NT2/D1 (cell line): ENCODE measurements around the gene COX6A2.
A peak's percentile ranks its signal among the peaks of the same experiment; 100 is the strongest.

ENCODE experiments used
- DNase-seq: peaks from one replicate; pipeline ENCODE4 v3.0.0-alpha.2; 2011; ENCODE audit warnings: low read depth, low spot score
- H3K27me3 ChIP-seq: 2 replicates; pipeline ENCODE4 v1.6.0; 2011; ENCODE audit warnings: mild to moderate bottlenecking; ENCODE audit not compliant: insufficient read length, insufficient read depth
- H3K36me3 ChIP-seq: 2 replicates; pipeline ENCODE4 v1.6.1; 2011; ENCODE audit warnings: mild to moderate bottlenecking, low read length, mixed read lengths; ENCODE audit not compliant: insufficient read depth, insufficient read length
- H3K4me1 ChIP-seq: 2 replicates; pipeline ENCODE4 v1.5.1; 2011; ENCODE audit not compliant: insufficient read depth, insufficient read length
- H3K4me3 ChIP-seq: 2 replicates; pipeline ENCODE4 v1.5.1; 2011; ENCODE audit warnings: low read depth; ENCODE audit not compliant: insufficient read length
- H3K9ac ChIP-seq: 2 replicates; pipeline ENCODE4 v1.6.0; 2011; ENCODE audit warnings: low read depth; ENCODE audit not compliant: insufficient read length
- H3K9me3 ChIP-seq: 2 replicates; pipeline ENCODE4 v1.5.1; 2011; ENCODE audit warnings: mild to moderate bottlenecking, low read length; ENCODE audit not compliant: insufficient read depth
- SUZ12 ChIP-seq: IDR thresholded peaks from 2 replicates; pipeline ENCODE4 v1.6.1; 2011; ENCODE audit not compliant: insufficient read length, insufficient read depth; ENCODE audit errors: extremely low read depth
- YY1 ChIP-seq: IDR thresholded peaks from 2 replicates; pipeline ENCODE4 v1.6.1; 2011; ENCODE audit not compliant: insufficient read length, insufficient read depth
- ZNF274 ChIP-seq: IDR thresholded peaks from 2 replicates; pipeline ENCODE4 v1.6.1; 2011; ENCODE audit warnings: mild to moderate bottlenecking, low read depth, low read length

Gene COX6A2

DNA sequence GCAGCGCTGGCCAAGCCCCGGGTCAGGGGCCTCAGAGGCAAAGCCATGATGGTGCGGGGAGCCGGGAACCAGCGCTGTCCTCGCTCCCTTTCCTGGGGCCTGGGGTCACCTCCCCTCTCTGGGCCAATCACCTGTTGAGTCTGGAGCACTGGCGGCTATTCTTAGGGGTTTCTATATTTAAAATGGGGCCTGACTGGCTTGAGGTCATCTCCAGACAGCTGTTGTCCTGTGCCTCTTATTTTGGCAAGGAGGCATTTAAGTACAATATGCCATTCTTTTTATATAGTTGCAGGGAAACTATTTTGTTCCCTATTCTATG, at the start of gene COX6A2:
Gene COX6A2 (minus strand): TSS at position 82 of the 319 bp plus-strand sequence. CDS start 35 bp downstream, at position 47.
- Histone ChIP-seq H3K36me3 (no peaks in the 10 kb centered on the region), H3K4me1 (no peaks in the 10 kb centered on the region), H3K9me3 (no peaks in the 10 kb centered on the region), H3K4me3 (no peak within 1 kb of the TSS), H3K27me3 (no peaks in the 10 kb centered on the region), H3K9ac (no peak within 1 kb of the TSS)
- DNase-seq, result no peak
- TF ChIP-seq ZNF274 (no peak), YY1 (no peak), SUZ12 (no peak)

DNA sequence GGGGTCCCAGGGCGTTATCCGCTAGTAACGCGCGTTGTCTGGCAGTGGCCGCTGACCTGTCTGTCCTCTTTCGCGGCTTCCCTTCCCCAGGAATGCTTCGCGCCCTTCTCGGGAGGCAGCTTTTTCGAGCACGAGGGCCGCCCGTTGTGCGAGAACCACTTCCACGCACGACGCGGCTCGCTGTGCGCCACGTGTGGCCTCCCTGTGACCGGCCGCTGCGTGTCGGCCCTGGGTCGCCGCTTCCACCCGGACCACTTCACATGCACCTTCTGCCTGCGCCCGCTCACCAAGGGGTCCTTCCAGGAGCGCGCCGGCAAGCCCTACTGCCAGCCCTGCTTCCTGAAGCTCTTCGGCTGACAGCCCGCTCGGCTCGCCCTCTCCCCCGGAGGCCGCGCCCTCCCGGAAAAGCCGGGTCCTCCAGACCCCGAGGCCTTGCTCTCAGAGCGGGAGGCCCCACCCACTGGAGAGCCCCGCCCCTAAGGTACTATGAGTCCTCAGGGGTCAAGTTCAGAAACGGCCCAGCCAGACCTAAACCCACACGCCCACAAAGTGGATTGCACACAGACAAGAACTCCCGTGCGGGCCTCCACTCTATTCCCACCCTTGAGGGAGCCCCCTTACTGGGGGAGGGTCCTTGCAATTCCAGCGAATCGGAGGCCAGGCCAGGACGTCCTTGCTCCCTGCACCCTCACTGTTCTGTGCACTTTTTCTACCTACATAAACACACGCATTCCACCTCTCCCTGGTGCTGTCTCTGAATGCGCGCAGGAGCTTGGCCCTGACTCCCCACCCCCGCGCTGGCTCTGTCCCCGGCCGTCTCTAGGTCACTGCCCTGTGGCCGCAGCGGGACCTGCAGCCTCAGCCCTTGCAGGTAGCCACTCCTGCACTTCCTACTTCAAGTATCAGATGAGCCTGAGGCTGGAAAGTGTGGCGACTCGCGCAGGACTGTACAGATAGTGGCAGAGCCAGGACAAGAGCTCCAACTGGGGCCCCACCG, 49.4 kb upstream of the COX6A2 start:
- Histone ChIP-seq H3K9me3 (no peaks in the 10 kb centered on the region; the same call in 1 of the 2 replicates), H3K9ac (peak overlapping the region; percentile 88), H3K36me3 (peaks cover 48% of the 10 kb centered on the region), H3K4me3 (peak overlapping the region; percentile 72), H3K4me1 (peaks cover 15% of the 10 kb centered on the region), H3K27me3 (peaks cover 61% of the 10 kb centered on the region)
- no peak for DNase-seq
- TF ChIP-seq YY1 (no peak), ZNF274 (no peak; the same call in 1 of the 2 replicates), SUZ12 (no peak)

DNA sequence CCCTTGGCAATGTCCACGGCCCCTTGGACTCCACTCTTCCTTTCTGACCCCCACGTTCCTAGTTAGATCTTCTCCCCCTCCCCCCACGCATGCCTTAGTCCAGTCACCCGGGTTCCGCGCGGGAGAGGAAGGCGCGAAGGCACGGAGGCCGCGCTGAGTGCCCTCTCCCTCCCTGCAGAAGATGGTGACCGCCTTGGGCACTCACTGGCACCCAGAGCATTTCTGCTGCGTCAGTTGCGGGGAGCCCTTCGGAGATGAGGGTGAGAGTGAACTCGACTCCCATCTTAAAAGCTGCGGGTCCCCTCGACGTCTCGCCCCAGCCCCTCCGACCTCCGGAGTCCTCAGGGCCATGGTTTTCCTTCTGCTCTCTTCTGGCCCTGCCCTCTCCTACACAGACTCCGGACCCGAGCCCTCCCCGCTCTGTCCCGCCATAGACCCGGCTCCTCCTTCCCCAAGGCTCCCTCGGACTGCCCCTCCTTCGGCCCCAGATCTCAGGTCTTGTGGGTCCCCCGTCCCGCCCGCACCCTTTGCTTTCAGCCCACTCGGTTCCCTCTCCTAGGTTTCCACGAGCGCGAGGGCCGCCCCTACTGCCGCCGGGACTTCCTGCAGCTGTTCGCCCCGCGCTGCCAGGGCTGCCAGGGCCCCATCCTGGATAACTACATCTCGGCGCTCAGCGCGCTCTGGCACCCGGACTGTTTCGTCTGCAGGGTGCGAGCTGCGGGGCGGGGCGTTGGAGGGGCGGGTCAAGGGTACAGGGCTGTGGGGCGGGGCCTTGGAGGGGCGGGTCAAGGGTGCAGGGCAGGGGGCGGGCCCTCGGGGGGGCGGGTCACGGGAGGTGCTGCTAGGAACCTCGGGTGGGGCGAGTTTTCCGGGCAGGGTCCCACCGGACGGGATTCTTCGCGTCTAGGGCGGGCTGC, 48.4 kb upstream of the COX6A2 start:
- H3K36me3 ChIP-seq, result peaks cover 48% of the 10 kb centered on the region
- DNase-seq, result no peak
- TF ChIP-seq SUZ12 (no peak), YY1 (no peak), ZNF274 (no peak)
- peak overlapping the region; percentile 88 for H3K9ac ChIP-seq
- H3K27me3 ChIP-seq, result peaks cover 59% of the 10 kb centered on the region
- H3K4me1 ChIP-seq, result peaks cover 15% of the 10 kb centered on the region
- peak overlapping the region; percentile 72 for H3K4me3 ChIP-seq
- H3K9me3 ChIP-seq, result no peaks in the 10 kb centered on the region; the same call in 1 of the 2 replicates

DNA sequence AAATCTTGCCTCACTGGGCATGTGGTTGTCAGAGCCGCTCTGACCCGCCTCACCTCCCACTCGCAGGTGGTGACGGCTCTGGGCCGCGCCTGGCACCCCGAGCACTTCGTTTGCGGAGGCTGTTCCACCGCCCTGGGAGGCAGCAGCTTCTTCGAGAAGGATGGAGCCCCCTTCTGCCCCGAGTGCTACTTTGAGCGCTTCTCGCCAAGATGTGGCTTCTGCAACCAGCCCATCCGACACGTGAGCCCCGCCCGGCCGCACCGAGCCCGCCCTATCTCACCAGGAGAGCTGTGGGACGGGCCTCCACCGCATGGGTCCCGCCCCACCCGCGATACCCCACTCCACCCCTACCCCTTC, 47.8 kb upstream of the COX6A2 start:
- no peak for DNase-seq
- Histone ChIP-seq H3K27me3 (peaks cover 54% of the 10 kb centered on the region), H3K9me3 (no peaks in the 10 kb centered on the region; the same call in 1 of the 2 replicates), H3K36me3 (peaks cover 48% of the 10 kb centered on the region), H3K9ac (peak overlapping the region; percentile 79), H3K4me1 (peaks cover 19% of the 10 kb centered on the region), H3K4me3 (peak overlapping the region; percentile 65)
- no peak for TF ChIP-seq ZNF274
- TF ChIP-seq YY1, result no peak

DNA sequence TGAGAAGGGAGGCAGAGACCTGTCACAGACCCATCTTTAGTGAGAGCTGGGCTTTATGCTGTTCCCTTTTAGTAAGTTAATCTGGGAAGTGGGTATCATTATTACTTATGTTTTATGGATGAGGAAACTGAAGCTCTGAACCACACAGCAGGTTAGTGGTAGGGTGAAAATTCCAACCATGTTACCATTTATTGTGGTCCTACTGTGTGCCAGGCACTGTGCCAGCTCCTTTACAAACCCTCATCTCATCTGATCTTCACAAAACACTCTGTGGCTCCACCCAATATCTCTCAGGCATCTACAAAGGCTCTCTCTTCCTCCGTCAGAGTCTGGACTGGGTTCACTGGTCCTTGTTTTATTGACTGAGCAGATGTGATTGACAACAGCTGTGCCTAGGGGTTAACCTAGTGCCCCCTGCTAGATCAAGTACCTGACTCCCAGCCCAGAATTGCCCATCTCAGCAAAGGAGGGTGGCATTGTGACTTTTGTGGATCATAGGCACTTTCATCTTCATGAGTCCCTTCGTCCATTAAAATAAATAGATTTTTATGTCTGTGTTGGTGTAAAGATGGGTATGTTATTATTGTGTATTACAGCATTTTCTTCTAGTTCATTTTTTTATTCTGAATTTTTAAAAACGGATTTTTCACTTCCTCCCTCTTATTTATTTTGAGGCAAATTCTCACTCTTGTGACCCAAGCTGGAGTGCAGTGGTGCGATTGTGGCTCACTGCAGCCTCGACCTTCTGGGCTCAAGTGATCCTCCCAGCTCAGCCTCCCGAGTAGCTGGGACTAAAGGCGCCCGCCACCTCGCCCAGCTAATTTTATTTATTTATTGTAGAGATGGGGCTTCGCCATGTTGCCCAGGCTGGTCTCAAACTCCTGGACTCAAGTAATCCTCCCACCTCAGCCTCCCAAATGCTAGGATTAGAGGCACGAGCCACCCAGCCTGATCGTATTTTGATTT, 46.9 kb upstream of the COX6A2 start:
- peaks cover 19% of the 10 kb centered on the region for H3K4me1 ChIP-seq
- H3K4me3 ChIP-seq, result no peak overlapping the region

DNA sequence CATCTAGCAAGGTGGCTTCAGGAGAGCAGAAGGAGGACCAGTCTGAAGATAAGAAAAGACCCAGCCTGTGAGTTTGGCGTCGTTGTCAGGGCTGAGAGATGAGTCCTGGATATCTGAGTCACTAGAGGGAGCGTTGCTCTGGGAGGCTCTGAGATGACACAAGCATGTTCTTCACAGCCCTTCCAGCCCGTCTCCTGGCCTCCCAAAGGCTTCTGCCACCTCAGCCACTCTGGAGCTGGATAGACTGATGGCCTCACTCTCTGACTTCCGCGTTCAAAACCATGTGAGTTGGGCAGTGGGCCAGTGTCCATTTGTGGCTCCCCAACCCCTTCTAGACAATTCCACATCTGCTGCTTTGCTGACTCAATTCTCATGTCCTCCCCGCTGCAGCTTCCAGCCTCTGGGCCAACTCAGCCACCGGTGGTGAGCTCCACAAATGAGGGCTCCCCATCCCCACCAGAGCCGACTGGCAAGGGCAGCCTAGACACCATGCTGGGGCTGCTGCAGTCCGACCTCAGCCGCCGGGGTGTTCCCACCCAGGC, 46.1 kb upstream of the COX6A2 start:
- no peak overlapping the region for H3K4me3 ChIP-seq
- TF ChIP-seq SUZ12, result no peak
- TF ChIP-seq ZNF274, result no peak
- no peak for TF ChIP-seq YY1
- peaks cover 19% of the 10 kb centered on the region for H3K4me1 ChIP-seq
- peaks cover 46% of the 10 kb centered on the region for H3K36me3 ChIP-seq
- DNase-seq, result no peak
- no peaks in the 10 kb centered on the region; the same call in 1 of the 2 replicates for H3K9me3 ChIP-seq
- H3K9ac ChIP-seq, result no peak overlapping the region
- peaks cover 41% of the 10 kb centered on the region for H3K27me3 ChIP-seq

More for the DNA sequence above, 46.9 kb upstream of the COX6A2 start:
- DNase-seq, result no peak
- Histone ChIP-seq H3K9ac (no peak overlapping the region), H3K9me3 (no peaks in the 10 kb centered on the region; the same call in 1 of the 2 replicates), H3K36me3 (peaks cover 48% of the 10 kb centered on the region), H3K27me3 (peaks cover 49% of the 10 kb centered on the region)
- TF ChIP-seq YY1, result no peak
- TF ChIP-seq SUZ12, result no peak
